ENCODE data around the gene TECPR1. TPM values are rescaled to one million over a fixed set of nuclear protein-coding genes. Genes with fewer than 3 reads are reported as not detected.

Gene TECPR1
- total and polyA plus RNA-seq, 2 donors (not counting 3 experiments of a cell fraction or from before 2014, with no cell fraction given), result 12.3 to 97.5 TPM

GRCh38 chr7:98229441-98229840, 22.6 kb downstream of the TECPR1 start:
- no peak for TF ChIP-seq MAX (IDR thresholded peaks at IDR 0.05; ENCODE audit: insufficient read depth, insufficient read length)
- no peak for TF ChIP-seq POLR2A (IDR thresholded peaks at IDR 0.05; ENCODE audit: low read depth, low read length)
- TF ChIP-seq GATA2 (IDR thresholded peaks at IDR 0.05; ENCODE audit: insufficient read depth, insufficient read length, low read depth, low read length), result no peak
- TF ChIP-seq, protein P1, sequence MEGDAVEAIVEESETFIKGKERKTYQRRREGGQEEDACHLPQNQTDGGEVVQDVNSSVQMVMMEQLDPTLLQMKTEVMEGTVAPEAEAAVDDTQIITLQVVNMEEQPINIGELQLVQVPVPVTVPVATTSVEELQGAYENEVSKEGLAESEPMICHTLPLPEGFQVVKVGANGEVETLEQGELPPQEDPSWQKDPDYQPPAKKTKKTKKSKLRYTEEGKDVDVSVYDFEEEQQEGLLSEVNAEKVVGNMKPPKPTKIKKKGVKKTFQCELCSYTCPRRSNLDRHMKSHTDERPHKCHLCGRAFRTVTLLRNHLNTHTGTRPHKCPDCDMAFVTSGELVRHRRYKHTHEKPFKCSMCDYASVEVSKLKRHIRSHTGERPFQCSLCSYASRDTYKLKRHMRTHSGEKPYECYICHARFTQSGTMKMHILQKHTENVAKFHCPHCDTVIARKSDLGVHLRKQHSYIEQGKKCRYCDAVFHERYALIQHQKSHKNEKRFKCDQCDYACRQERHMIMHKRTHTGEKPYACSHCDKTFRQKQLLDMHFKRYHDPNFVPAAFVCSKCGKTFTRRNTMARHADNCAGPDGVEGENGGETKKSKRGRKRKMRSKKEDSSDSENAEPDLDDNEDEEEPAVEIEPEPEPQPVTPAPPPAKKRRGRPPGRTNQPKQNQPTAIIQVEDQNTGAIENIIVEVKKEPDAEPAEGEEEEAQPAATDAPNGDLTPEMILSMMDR (IDR thresholded peaks at IDR 0.05; ENCODE audit: extremely low read depth in 1 of 2, insufficient read depth in 1 of 2, low read depth in 1 of 2, low read length in 2 of 2), result no peak
- no peak for TF ChIP-seq EZH2 (IDR thresholded peaks at IDR 0.05; ENCODE audit: borderline replicate concordance, low read depth, low read length, severe bottlenecking)
- no peak for TF ChIP-seq POLR2AphosphoS5 (IDR thresholded peaks at IDR 0.05; ENCODE audit: insufficient read depth, low read depth, low read length)
- no peak for TF ChIP-seq FOS (IDR thresholded peaks at IDR 0.05; ENCODE audit: borderline replicate concordance, insufficient read depth, low read length)
- TF ChIP-seq JUN (IDR thresholded peaks at IDR 0.05; ENCODE audit: borderline replicate concordance, insufficient read depth, insufficient read length, low read depth), result no peak
- no peak for TF ChIP-seq MYC (IDR thresholded peaks at IDR 0.05; ENCODE audit: low read depth, low read length)
- Histone ChIP-seq H3K9me3 (replicated peaks; ENCODE audit: control insufficient read depth, insufficient read depth, low read length) (no peaks in the 10 kb centered on the region), H2AFZ (ENCODE audit: low read depth, low read length) (no peak overlapping the region), H3K79me2 (ENCODE audit: control insufficient read depth, insufficient read depth, low read length) (no peaks in the 10 kb centered on the region), H4K20me1 (replicated peaks; ENCODE audit: control insufficient read depth, extremely low read depth, insufficient read depth, low read length) (no peaks in the 10 kb centered on the region), H3K36me3 (ENCODE audit: control insufficient read depth in 2 of 2, extremely low read depth in 1 of 2, insufficient read depth in 2 of 2, low read length in 2 of 2) (peaks cover 2 to 37% of the 10 kb centered on the region in 2 experiments), H3K4me2 (ENCODE audit: insufficient read depth, low read length) (no peak overlapping the region), H3K9ac (replicated peaks; ENCODE audit: extremely low read depth, insufficient read depth, low read length) (no peak overlapping the region), H3K27me3 (ENCODE audit: control insufficient read depth in 2 of 2, insufficient read depth in 2 of 2, low read length in 2 of 2) (no peaks in the 10 kb centered on the region), H3K9me1 (replicated peaks; ENCODE audit: control insufficient read depth, extremely low read depth, insufficient read depth, low read length) (no peaks in the 10 kb centered on the region), H3K27ac (ENCODE audit: insufficient read depth, low read depth, low read length) (no peak overlapping the region), H3K4me3 (replicated peaks in 1 of 3; ENCODE audit: insufficient read depth in 1 of 3, low read depth in 1 of 3, low read length in 3 of 3) (no peak overlapping the region), H3K4me1 (ENCODE audit: control insufficient read depth, extremely low read depth, insufficient read depth, low read length) (no peaks in the 10 kb centered on the region)
- intact Hi-C loops (cut with micrococcal nuclease) (no loop called here), dilution Hi-C loops (cut with MboI; ENCODE audit: extremely low pct_ligation_motif_present, low sequenced_read_pairs) (no loop called here)
- ChIA-PET CTCF (no interaction called here), POLR2A (no interaction called here)
- DNase-seq (ENCODE audit: low read depth, low spot score) (no peak), FAIRE-seq (no peak)
- BruUV-seq (replicated peaks), result no TSS peak
